Smooth muscle cell (in vitro differentiated cells): ENCODE results near the gene MAJIN. TPM values are rescaled to one million over a fixed set of nuclear protein-coding genes. Genes with fewer than 3 reads are reported as not detected.
A peak's percentile ranks its signal among the peaks of the same experiment; 100 is the strongest.

Experiments used
- DNase-seq: peaks from one replicate; lab custom pipeline; 2025; ENCODE audit not compliant: unreplicated experiment; lab: John Stamatoyannopoulos, UW
- H2AFZ ChIP-seq: fragments of 200-600 bp; sonication (generic); 2 replicates; pipeline ENCODE4 v1.6.0; 2016; ENCODE audit warnings: antibody characterized with exemption, low read depth, mild to moderate bottlenecking
- H3F3A ChIP-seq: fragments of 200-600 bp; sonication (generic); 2 replicates; pipeline ENCODE4 v1.6.0; 2017; ENCODE audit warnings: antibody characterized with exemption, low read depth
- H3K27ac ChIP-seq: fragments of 200-600 bp; sonication (generic); 2 replicates; pipeline ENCODE4 v1.5.1; 2016; ENCODE audit warnings: low read depth, mild to moderate bottlenecking
- H3K27me3 ChIP-seq: fragments of 200-600 bp; sonication (generic); 2 replicates; pipeline ENCODE4 v1.6.1; 2016; ENCODE audit warnings: low read depth, mild to moderate bottlenecking
- H3K36me3 ChIP-seq: fragments of 200-600 bp; sonication (generic); 2 replicates; pipeline ENCODE4 v1.5.1; 2016; ENCODE audit warnings: low read depth
- H3K4me1 ChIP-seq: fragments of 200-600 bp; sonication (generic); 2 replicates; pipeline ENCODE4 v1.5.1; 2016; ENCODE audit warnings: low read depth
- H3K4me2 ChIP-seq: fragments of 200-600 bp; sonication (generic); 2 replicates; pipeline ENCODE4 v1.6.0; 2016; ENCODE audit warnings: mild to moderate bottlenecking
- H3K4me3 ChIP-seq: fragments of 200-600 bp; sonication (generic); 2 replicates; pipeline ENCODE4 v1.5.1; 2016; ENCODE audit warnings: mild to moderate bottlenecking
- H3K79me2 ChIP-seq: fragments of 200-600 bp; sonication (generic); 2 replicates; pipeline ENCODE4 v1.6.0; 2016; ENCODE audit warnings: low read depth, mild to moderate bottlenecking
- H3K9ac ChIP-seq: fragments of 200-600 bp; sonication (generic); 2 replicates; pipeline ENCODE4 v1.6.0; 2016; ENCODE audit warnings: low read depth
- H3K9me3 ChIP-seq: fragments of 200-600 bp; sonication (generic); replicated peaks from 2 replicates; pipeline ENCODE4 v1.5.1; 2016; ENCODE audit warnings: low read depth
- H4K20me1 ChIP-seq: fragments of 200-600 bp; sonication (generic); 2 replicates; pipeline ENCODE4 v1.6.0; 2016; ENCODE audit warnings: low read depth
- CTCF ChIP-seq: fragments of 200-600 bp; sonication (generic); IDR thresholded peaks from 2 replicates; pipeline ENCODE4 v1.5.1; 2017; ENCODE audit warnings: borderline replicate concordance, mild to moderate bottlenecking, antibody characterized with exemption; ENCODE audit not compliant: insufficient read depth, poor library complexity, severe bottlenecking
- WGBS: methylation state at CpG from one replicate; pipeline ENCODE4 v1.1.7; 2016; ENCODE audit warnings: low lambda C conversion rate; 5-methylcytosine and 5-hydroxymethylcytosine counted together
- polyA plus RNA-seq: library from polyadenylated mRNA; unstranded; fragments of >200 nt; fragmentation: Nextera tagmentation; extraction: Ambion mirVana; gene quantifications from 2 replicates; pipeline ENCODE4 v1.2.1, GENCODE V29; 2016
- total RNA-seq: library from RNA; depleted of rRNA; stranded (reverse); fragments of >200 nt; gene quantifications from 2 replicates; pipeline ENCODE4 v1.2.3, GENCODE V29; 2014

The MAJIN gene
- total and polyA plus RNA-seq, 2 experiments from 2014 or later: not detected

- no peaks in the 10 kb centered on the region for H4K20me1 ChIP-seq
- peak within 1 kb of the TSS; percentile 76 for H3K4me3 ChIP-seq
- H2AFZ ChIP-seq: peak within 1 kb of the TSS; percentile 98
- peaks cover 10% of the 10 kb centered on the region for H3K4me1 ChIP-seq
- TF ChIP-seq CTCF: peak; percentile 82
- peak within 1 kb of the TSS; percentile 84 for H3K9ac ChIP-seq
- H3F3A ChIP-seq: peaks cover 6% of the 10 kb centered on the region
- H3K4me2 ChIP-seq: peak within 1 kb of the TSS; percentile 91
- no peaks in the 10 kb centered on the region for H3K27me3 ChIP-seq
- no peaks in the 10 kb centered on the region for H3K36me3 ChIP-seq
- no peaks in the 10 kb centered on the region for H3K9me3 ChIP-seq
- peak; percentile 81 for DNase-seq
- H3K27ac ChIP-seq: peak within 1 kb of the TSS; percentile 93
- WGBS: 2% methylated on average over 49 of the region's 96 CpGs
- peaks cover 11% of the 10 kb centered on the region for H3K79me2 ChIP-seq
These were observed 42.2 kb upstream of the MAJIN start, which contains the start of gene ARL2 for GRCh38 chr11:65013888-65014725. Gene ARL2, plus strand, starts transcription at chr11:65014160. Its CDS starts 48 bp downstream, at chr11:65014208.

- Histone ChIP-seq H3F3A (peaks cover 6% of the 10 kb centered on the region), H3K4me2 (peak overlapping the region; percentile 91), H3K9ac (peak overlapping the region; percentile 84), H3K4me1 (peaks cover 10% of the 10 kb centered on the region), H3K27me3 (no peaks in the 10 kb centered on the region), H3K27ac (peak overlapping the region; percentile 93), H3K36me3 (no peaks in the 10 kb centered on the region), H3K4me3 (peak overlapping the region; percentile 76), H3K9me3 (no peaks in the 10 kb centered on the region), H4K20me1 (no peaks in the 10 kb centered on the region), H2AFZ (peak overlapping the region; percentile 98), H3K79me2 (peaks cover 11% of the 10 kb centered on the region)
- WGBS: 18% methylated on average over 22 of the region's 22 CpGs
- peak; percentile 81 for DNase-seq
- TF ChIP-seq CTCF: peak; percentile 58
These were observed 41.4 kb upstream of the MAJIN start for GRCh38 chr11:65013130-65013887.

- no peak overlapping the region for H3K9ac ChIP-seq
- 83% methylated on average over 2 of the region's 2 CpGs for WGBS
These were observed 37.0 kb upstream of the MAJIN start for GRCh38 chr11:65008873-65009272.

More at GRCh38 chr11:65008873-65009272, 37.0 kb upstream of the MAJIN start:
- Histone ChIP-seq H3K27me3 (no peaks in the 10 kb centered on the region), H3K27ac (no peak overlapping the region), H2AFZ (no peak overlapping the region), H3F3A (no peaks in the 10 kb centered on the region), H3K4me3 (no peak overlapping the region), H4K20me1 (no peaks in the 10 kb centered on the region), H3K9me3 (no peaks in the 10 kb centered on the region), H3K36me3 (no peaks in the 10 kb centered on the region), H3K4me2 (no peak overlapping the region), H3K79me2 (no peaks in the 10 kb centered on the region), H3K4me1 (peaks cover 5% of the 10 kb centered on the region)
- no peak for DNase-seq
- TF ChIP-seq CTCF: no peak
